OCI-LY7 (cell line): ENCODE data around the gene CMTM8.

Source experiments
- EZH2phosphoT487 ChIP-seq: fragments of 200-600 bp; sonication (generic); IDR thresholded peaks from 2 replicates; pipeline ENCODE4 v1.6.1; 2018; ENCODE audit warnings: low read depth, borderline replicate concordance, mild to moderate bottlenecking, mixed run types, antibody characterized with exemption, low read length, moderate library complexity, mixed read lengths
- TF ChIP-seq, protein P1 (sequence below): fragments of 200-600 bp; sonication (generic); conservative IDR thresholded peaks from 2 replicates; pipeline ENCODE4 v1.5.1; 2014; ENCODE audit warnings: mild to moderate bottlenecking, antibody characterized with exemption, low read length, moderate library complexity, mixed read lengths

DNA sequence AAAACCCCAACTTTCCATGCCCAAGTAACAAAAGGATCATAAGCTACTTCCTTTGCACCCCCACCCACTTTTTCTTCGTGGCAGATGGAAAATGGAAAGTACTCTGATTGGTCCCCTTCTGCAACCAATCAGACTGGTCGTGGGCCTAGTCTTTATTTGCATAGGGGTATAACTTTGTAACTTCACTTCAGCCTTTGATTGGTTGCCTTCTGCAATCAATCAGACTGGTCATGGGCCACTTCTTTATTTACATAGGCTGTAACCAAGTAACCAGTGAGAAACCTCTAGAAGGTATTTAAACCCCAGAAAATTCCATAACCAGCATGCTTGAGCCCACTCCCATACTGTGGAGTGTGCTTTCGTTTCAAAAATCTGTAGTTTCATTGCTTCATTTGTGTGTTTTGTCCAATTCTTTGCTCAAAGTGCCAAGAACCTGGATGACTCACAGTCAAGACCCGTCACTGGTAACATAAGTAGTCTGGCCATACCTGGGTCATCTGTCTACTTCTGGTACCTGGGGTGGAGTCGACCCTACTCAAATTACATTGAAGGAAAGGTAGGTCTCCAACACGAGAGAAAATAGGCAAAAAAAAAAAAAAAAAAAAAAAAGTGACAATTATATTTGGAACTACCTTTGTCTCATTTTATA, 41.9 kb downstream of the CMTM8 start:
- TF ChIP-seq, protein P1, sequence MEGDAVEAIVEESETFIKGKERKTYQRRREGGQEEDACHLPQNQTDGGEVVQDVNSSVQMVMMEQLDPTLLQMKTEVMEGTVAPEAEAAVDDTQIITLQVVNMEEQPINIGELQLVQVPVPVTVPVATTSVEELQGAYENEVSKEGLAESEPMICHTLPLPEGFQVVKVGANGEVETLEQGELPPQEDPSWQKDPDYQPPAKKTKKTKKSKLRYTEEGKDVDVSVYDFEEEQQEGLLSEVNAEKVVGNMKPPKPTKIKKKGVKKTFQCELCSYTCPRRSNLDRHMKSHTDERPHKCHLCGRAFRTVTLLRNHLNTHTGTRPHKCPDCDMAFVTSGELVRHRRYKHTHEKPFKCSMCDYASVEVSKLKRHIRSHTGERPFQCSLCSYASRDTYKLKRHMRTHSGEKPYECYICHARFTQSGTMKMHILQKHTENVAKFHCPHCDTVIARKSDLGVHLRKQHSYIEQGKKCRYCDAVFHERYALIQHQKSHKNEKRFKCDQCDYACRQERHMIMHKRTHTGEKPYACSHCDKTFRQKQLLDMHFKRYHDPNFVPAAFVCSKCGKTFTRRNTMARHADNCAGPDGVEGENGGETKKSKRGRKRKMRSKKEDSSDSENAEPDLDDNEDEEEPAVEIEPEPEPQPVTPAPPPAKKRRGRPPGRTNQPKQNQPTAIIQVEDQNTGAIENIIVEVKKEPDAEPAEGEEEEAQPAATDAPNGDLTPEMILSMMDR: no peak
- TF ChIP-seq EZH2phosphoT487: no peak
